Stimulated activated CD8-positive, alpha-beta memory T cell treated with anti-CD3 and anti-CD28 coated beads, Interleukin-2, amount 100 ng/mL, for 1 hour (primary cell): ENCODE measurements around the gene HOMER1.
A peak's percentile ranks its signal among the peaks of the same experiment; 100 is the strongest.

Experiments used
- DNase-seq, 2 donors: peaks; one replicate each; pipeline ENCODE4 v3.0.0-alpha.2; 2020; ENCODE audit warnings: low read depth in 2 of 2

Gene HOMER1, protein sequence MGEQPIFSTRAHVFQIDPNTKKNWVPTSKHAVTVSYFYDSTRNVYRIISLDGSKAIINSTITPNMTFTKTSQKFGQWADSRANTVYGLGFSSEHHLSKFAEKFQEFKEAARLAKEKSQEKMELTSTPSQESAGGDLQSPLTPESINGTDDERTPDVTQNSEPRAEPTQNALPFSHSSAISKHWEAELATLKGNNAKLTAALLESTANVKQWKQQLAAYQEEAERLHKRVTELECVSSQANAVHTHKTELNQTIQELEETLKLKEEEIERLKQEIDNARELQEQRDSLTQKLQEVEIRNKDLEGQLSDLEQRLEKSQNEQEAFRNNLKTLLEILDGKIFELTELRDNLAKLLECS

DNA sequence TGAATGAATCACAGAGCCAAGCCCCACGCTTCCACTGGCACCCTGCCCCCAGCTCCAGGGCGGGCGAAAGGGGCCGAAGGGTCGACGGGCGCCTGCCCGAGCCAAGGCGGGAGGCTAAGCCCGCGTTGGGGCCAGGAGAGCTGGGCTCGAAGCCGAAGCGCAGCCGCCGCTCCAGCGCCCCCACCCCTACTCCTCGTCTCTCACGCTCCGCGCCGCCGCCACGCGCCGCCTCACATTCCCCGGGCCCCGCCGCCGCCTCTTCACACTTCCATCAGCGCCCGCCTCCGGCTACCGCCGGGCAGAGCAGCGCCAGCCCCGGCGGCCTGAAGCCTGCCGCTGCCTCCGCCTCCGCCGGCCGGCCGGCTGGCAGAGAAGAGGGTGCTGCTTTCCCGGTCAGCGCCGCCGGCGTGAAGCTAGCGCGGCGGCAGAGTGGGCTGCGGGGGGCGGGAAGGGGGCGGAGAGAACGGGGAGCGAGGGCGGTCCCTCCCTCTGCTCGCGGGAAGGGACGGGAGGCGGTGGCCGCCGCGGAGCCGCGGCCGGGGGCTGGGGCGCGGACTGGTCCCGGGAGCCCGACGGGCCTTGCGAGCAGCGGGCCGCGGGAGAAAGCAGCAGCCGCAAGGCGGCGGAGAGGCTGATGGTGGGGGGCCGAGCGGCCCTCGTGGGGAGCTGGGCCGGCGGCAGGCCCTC is at the start of gene HOMER1:
Gene HOMER1, minus strand, starts transcription at position 431 of the 687 bp plus-strand sequence. CDS start 1,360 bp downstream, outside the sequence.
- peak; percentile 38 to 59 for DNase-seq

DNA sequence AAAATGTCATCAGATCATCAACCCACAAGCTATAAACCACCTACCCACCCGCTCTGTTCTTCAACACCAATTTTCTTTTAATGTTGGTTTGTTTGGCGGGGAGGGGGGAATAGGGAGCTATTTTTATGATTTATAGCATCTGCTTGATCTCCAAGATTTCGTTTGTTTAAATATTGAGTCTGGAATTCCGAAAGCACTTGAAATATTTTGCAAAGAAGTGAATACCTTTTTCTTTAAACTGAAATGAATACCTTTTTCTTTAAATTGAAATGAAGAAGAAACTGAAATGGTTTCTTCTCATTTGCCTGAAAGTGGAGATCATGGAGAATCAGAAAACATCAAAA is 49.3 kb upstream of the HOMER1 start:
- DNase-seq: no peak

DNA sequence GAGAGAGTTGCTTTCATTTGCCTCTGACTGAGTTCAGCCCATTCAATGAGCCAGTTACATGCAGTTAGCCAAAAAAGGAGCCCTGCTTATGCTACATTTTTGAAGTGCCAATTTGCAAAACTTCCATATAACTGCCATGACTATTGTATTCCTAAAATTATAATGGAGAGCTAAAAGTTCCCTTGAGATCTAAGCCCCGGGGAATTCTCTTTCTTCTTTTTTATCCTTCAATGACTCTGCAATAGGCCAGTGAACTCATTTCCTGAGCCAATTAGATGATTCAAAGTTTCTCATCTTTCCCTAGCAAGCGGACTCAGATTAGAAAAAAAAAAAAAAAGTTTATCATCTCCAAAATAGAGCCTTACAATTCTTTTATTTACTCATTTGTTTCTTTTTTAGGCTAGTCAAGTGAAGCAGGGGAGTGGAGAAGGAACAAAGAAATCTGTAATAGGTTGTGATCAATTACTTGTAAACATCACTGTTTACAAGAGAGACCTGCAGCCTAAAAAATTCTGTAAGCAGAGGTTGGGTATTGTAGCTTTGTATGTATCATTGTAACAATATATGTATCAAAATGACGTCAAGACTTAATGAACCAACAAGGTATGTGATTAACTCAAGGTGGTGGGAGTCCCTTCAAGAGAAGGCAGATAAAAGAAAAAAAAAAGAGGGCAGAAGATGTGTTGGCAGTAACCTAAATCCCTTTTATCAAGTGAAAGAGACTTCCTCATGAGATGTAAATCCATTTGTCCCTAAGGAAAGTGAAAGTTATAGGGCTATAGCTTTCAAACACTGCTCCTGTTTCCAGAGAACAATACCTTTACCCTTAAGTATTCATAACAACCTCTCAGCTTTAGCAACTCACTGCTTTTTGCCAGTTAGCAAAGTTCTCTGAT is 48.7 kb upstream of the HOMER1 start:
- no peak for DNase-seq

DNA sequence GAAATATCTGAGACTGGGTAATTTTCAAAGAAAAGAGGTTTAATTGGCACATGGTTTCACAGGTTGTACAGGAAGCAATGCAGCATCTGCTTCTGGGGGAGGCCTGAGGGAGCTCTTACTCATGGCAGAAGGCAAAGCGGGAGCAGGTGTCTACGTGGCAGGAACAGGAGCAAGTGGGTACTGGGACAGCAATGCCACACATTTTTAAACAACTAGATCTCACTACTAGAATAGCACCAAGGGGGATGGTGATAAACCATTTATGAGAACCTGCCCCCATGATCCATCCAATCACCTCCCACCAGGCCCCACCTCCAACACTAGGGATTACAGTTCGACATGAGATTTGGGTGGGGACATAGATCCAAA is 47.6 kb upstream of the HOMER1 start:
- DNase-seq: no peak

DNA sequence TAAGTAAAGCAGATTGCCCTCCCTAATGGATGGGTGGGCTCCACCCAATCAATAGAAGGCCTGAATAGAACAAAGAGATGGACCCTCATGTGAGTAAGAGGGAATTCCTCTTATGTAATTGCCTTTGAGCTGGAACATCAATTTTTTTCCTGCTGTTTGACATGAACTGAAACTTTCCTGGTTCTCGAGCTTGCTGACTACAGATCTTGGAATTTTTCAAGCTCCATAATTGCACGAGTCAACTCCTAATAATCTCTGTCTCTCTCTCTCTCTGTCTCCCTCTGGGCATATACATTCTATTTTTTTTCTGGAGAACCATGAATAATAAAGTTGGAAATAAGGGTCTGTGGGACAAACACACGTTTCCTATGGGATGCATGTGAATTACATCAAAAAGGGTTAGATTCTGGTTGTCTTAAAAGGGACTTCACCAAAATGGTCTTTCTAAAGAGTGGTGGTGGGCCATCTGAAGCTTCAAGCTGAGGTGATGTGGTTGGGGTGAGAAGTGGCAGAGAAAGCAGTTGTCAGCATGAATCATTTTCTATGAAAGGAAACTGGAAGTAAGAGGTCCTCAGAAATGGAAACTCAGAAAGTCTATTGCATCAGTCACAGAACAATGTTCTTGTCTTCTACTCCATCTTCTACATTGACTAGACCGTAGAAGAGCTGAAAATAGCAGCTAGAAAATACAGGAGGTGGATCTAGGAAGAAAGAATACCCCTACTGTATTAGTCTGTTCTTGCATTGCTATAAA is 47.0 kb upstream of the HOMER1 start:
- DNase-seq: no peak

DNA sequence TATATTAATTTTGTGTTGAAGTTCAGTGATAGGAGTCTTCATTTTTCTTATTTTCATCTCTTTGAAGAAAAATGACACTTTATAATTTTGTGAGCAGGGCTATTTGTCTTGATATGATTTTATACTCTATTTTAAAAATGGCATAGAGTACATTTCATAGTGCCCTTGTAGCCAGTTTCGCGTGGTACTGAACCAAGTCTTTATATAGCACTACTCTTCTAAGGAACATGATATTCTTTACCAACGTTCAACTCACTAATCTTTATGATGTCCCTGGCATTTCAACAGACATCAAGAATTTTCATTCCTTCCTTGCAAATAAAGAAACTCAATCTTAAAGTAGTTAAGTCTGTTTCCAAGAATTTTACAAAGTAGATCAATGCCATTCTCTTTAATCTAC is 41.5 kb upstream of the HOMER1 start:
- DNase-seq: no peak

DNA sequence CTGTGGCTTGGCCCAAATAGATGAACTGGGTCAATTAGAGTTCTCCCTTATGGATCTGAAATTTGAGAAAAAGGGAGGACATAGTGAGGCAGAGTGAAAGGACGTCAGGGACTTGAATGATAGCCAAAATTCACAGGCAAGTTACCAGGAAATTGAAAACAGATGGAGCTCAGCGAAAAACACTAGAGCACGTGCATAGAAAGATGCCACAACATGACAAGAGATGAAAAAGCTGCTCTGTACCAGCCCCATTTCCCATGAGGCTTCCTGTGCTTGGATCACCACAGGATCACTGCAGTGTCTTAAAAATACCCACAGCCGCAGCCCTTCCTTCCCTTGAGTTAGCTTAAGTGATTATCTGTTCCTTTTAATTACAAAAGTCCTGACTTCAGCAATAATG is 39.0 kb upstream of the HOMER1 start:
- no peak for DNase-seq

DNA sequence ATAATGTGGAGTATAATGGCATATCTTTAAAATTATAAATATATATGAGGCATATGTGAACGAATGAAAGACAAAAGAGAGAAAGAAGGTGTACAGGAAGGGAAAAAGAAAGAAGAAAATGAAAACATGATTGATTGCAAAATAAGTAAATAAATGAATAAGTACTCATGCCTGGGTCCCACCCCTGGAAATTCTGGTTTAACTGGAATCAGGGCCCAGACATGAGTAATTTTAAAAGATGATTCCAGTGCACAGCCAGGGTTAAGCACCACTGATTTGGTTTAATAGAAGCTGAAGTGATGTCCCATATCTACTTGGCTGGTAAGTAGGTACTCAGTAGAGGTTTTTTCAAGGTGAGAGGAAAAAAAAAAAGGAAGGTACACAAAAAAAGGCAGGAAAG is 34.0 kb upstream of the HOMER1 start:
- DNase-seq: no peak

DNA sequence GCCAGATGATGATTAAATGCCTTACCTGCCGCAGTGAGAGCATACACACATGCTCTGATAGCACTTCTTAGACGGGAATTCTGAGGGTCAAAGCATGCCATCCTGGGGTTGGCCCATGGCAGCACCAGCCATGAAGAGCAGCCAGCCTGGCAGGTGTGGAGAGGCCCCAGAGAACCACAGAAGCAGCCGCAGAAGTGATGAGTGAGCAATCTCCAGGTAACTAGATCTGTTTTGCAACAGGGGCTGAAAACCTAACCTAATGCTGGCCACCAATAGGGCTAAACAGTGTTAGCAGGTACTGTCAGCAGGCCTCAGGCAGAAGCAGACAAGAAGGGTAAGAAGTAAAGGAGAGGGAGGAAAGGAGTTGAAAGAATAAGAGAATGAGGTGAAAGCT is 33.5 kb upstream of the HOMER1 start:
- no peak for DNase-seq

DNA sequence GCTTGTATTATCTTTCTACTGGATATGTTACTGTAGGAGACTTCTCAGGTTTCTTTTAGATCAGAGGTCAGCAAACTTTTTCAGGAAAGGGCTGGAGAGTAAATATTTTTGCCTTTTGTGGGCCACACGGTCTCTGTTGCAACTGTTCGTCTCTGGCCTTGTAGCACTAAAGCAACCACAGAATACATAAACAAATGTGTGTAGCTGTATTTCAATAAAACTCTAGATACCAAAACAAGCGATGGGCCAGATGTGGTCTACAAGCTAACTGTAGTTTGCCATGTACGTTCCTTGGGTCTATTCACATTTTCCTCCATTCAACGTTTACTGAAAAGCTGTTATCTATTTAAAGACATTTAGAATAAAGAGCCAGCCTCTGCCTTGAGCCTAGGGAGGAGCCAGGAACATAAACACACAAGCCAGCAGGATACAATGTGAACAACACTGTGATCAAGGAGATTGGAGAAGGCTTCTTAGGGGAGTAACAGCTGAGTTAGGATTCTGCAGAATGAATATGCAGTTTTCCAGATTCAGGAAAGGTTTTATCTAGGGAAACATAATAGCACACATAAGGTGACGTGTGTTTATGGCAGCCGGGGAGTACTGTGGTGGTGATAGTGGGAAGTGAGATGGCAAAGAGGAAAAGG is 33.0 kb upstream of the HOMER1 start:
- no peak for DNase-seq

DNA sequence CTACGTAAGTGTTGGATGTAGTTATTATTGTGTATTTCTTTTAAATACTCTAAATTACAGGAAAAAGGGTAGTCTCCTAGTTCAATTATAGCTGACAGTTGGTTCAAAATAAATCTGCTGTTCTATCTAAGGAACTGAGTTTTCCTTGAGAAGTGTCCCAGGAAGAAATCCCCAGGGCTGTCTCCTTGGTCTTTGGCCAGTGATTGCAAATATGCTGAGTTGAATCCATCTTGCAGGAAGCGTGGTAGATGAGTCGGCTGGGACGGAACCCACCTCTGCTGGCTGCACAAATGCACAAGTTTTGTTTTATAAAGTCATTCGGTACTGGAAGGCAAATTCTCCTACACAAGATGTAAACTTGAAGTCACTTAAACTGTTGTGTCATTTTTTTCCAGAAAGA is 30.2 kb upstream of the HOMER1 start:
- DNase-seq: no peak

DNA sequence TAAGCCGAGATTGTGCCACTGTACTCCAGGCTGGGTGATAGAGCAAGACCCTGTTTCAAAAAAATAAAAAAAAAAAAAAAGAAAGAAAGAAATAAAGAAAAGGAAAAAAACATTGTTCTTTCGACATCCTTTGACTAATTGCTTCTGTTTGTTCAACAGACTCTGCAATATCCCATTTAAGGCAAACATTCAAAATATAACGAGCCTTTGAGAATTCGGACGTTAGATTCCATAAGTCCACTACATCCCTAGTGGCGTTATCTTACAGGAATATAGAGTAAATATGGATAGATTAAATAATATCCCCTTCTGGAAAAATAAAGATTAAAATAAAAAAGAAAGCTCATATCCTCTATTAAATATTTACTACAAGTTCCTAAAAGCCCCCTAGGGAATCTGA is 27.0 kb upstream of the HOMER1 start:
- no peak for DNase-seq

DNA sequence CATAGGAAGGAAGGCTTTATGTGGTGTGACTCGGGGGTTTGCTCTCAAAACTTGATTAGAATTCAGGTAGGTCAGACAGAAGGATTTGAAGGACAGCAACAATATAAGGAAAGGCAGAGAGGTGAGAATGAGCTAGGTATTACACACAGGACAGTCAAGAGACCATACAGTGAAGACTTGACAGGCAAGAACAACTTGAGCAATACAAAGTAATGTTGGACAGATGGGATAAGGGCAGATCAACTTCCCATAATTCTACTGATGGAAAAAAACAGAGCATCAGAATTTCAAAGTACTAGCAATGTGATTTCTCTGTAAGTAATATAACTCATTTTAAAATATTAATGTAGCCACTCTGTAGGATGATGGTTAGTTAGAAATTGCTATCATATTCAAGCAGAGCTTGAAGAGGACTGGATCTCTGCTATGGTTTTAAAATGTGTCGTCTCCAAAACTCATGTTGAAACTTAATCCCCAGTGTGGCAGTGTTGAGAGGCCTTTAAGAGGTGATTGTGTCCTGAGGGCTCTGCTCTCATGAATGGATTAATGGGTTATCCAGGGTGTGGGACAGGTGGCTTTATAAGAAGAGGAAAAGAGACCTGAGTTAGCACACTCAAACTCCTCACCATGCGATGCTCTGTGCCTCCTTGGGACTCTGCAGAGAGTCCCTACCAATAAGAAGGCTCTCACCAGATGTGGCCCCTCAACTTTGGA is 22.4 kb upstream of the HOMER1 start:
- no peak for DNase-seq

DNA sequence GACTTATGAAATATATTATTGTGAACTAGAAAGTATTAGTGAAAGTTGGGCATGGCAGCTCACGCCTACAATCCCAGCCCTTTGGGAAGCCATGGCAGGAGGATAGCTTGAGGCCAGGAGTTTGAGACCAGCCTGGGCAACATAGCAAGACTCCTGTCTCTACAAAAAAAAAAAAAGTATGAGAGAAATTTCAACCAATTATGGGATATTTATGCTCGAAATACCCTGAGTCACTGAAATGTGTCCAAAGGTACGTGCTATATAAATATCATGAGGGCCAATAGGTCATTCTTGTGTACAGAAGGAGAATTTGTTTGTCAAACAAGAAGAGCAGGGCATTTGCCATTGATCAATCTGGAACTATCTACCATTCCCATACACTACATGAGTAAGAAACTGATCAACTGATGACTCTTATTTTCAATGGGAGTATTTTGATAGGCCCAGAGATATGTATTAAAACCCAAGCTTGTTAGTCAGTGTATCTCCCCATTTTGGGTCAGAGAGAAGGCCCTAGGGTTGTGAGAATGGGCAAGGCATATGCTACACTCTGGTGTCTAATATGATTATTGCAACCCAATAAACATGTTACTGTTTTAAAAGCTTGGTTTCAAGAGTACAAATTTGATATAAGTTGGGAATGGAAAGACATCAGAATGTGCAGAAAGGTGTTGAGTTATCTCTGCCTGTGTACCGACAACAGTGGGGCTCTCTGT is 21.7 kb upstream of the HOMER1 start:
- no peak for DNase-seq

DNA sequence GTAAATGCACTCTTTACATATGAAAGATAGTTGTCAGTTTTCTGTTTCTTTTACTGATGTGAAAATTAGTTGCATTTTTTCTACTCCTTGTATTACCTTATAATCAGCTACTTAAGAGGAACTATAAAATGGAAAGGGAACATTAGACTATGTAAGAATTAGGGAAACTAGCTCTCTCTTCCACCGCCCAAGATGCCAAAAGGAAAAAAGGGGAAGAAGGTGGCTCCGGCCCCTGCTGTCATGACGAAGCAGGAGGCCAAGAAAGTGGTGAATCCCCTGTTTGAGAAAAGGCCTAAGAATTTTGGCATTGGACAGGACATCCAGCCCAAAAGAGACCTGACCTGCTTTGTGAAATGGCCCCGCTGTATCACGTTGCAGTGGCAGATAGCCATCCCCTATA is 15.2 kb upstream of the HOMER1 start:
- DNase-seq: no peak

DNA sequence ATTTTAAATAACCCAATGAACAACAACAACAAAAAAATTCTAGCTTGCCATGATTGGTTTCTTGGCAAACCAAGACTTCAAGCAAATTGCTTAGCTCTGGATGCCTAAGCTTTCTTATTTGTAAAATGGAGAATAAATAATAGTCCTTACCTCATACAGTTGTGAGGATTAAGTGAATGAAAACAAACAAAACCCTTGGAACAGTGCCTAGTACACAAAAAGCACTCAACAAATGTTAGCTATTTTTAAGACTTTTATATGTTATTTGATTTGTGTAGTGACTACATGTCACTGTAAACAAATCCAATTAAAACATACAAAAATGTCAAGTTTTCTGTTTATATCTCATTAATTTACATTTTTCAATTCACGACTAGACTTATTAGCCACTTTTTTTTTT is 13.5 kb upstream of the HOMER1 start:
- no peak for DNase-seq

DNA sequence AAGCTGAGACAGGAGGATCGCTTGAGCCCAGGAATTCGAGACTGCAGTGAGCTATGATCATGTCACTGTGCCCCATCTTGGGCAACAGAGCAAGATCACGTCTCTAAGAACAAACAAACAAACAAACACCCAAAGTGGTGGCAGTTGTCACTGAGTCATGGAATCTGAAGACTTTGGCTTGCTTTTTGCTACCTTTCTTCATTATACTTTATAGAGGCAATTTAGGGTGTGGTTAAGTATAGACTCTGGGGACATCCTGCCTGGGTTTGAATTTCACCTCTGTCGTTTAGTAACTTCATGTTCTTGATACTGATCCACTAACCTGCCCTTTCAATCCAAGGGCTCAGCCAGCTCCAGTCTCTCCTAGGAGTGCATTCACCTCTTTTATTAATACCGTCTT is 13.0 kb upstream of the HOMER1 start:
- no peak for DNase-seq

DNA sequence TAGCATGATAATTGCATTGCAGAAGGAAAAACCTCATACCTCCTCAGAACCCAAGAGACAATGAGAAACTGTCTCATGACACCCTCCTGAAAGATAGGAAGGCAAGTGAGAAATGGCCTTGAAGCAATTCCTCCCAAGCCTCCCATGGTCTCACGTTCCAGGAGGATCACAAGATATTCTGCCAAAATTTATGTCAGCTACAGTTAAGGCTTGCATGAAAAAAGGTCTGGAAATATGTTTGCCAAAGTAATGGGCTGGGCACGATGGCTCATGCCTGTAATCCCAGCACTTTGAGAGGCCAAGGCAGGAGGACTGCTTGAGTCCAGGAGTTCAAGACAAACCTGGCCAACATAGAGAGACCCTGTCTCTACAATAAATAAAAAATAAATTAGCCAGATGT is 12.6 kb upstream of the HOMER1 start:
- DNase-seq: no peak

DNA sequence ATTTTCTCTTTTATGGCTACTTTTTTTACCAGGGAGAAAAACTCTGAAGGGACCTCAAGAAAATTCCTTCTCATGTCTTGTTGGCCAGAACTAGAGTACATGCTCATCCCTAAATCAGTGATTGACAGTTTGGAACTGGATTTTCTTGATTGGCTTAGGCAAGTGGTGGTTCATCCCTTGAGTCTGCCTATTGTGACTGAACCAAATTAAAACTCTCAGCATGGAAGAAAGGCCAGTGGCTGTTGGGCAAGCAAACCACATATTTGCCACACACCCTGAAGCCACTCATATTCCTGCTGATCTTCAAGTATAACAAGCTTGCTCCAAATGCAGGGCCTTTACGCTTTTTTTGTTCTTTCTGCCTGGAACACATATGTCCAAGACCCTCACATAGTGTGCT is 7.2 kb upstream of the HOMER1 start:
- DNase-seq: no peak

DNA sequence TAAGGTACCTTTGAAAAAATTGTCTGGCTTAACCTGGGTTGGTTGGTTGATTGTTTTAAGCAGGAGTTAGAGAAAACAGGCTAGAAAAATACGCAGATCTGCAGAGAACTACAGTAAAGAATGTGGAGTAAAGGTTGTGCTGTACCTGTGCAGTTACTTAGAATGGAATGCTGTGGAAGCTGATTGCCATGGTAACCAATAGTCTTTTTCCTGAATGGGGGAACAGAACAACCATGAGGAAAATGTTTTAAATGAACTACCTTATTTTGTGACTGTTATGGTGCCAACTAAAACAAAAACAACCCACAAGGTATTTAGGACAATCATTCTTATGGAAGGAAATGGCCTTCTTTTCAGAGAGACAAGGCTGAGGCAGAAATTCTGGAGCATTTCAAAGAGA is 4.8 kb upstream of the HOMER1 start:
- DNase-seq: no peak
